NCI-H69 (cell line): ENCODE results near the gene CAMK4.

Experiments
- DNase-seq: peaks from one replicate; lab custom pipeline; 2025; lab: John Stamatoyannopoulos, UW

CAMK4 gene

DNA sequence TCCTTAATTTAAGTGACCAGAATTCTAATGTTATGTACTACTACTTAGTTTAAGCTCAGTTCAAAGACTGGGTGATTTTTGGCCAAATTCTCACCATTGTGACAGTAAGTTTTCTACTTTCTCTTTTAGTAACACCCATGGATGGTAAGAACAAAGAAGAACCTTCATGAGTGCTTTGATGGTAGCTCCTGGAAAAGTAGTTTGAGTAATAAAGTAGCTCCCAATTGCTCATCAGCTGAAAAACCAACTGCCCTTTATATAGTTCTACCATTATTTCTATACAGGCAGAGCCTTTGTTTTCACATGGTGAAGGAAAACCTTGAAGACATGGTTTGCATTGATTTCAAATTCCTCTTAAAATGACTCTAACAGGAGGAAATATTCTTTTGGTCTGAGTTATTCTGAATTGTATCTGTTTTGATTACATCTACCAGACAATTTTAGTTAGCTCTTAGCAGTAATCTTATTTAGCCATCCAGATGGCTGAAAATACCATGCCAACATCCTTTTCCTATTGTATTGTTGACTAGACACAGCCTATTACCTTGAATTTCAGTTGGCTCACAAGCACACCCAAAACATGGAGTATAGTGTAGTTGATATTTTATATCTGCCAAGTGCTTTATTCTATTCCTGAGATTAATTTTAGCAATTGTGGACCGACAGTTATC, 311.8 kb downstream of the CAMK4 start:
- no peak for DNase-seq

DNA sequence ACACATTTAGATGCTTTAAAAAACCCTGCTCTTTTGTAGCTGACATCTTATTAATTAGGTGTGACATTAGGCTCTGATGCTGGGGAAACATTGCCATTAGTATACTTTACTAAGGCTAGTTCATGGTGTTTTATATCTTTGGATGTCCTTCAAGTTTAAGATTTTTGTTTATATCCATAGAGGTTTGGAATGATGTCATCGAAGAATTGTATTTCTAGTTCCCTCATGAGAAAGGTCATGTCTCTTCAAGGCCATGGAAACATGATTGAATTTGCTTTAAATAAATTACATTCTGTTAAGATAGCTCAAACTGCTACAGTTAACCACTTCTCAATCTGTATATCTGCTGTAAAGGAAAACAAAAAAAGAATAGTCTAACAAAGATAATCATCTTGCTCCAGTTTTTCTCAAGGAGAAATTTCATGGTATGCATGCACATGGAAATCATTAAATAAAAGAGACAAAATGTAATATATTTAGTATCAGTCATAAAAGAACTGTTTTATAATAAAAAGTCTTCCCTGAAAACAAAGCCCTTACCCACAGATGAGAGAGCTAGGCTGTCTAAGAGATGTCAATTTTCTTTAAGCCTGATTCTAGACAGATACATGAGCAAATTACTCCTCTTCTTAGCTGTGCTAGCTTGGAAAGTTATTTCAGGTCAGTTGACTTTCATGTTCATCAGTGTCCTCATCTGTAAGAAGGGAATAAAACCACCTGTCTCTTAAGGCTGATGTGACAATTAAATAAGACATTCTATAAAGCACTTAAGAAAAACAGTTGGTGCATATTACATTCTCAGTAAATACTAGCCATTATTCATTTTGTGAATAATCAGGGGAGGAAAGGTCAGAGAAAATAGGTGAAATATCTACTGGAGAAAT, 313.2 kb downstream of the CAMK4 start:
- no peak for DNase-seq
